Fibroblast of lung (primary cell): ENCODE data around the gene SLC9A5.

Experiments
- CTCF ChIP-seq, 2 donors: IDR thresholded peaks in 1 of 2; conservative IDR thresholded peaks in 1 of 2; 1 replicate in 1 of 2; 2 replicates in 1 of 2; pipeline ENCODE4 v1.5.1; 2011 to 2012; ENCODE audit warnings: low read length in 2 of 2, control low read depth in 1 of 2, inconsistent platforms in 1 of 2, low read depth in 1 of 2, mild to moderate bottlenecking in 1 of 2
- EZH2 ChIP-seq: IDR thresholded peaks from 2 replicates; pipeline ENCODE4 v1.5.1; 2012; ENCODE audit warnings: low read length, control low read depth, mild to moderate bottlenecking; ENCODE audit errors: missing control alignments

DNA sequence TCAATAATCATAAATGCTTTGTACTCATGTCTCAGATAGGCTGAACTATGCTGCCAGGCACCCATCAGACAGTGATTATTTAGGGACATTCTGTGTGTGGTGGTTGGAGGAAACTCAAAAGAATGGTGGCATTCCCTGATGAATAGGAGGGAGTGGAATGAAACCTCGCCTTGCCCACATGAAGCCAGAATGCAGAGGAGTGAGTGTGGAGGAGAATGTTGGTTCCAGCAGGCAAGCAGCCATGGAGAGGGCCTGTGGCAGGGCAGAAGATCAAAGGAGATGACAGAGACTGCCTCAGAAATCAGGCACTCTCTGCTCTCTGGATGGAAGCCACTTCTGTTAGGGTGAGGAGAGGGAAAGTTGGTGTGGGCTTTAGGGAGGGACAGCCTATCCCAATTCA is 55.2 kb downstream of the SLC9A5 start:
- no peak for TF ChIP-seq CTCF (conservative IDR thresholded peaks at IDR 0.05 in 1 of 2, IDR thresholded peaks at IDR 0.05 in 1 of 2; ENCODE audit: low read depth in 1 of 2, low read length in 2 of 2)
- TF ChIP-seq EZH2 = no peak
